PC-3 (cell line): ENCODE data around the gene STX12. TPM values are rescaled to one million over a fixed set of nuclear protein-coding genes. Genes with fewer than 3 reads are reported as not detected.

Source experiments
- ATAC-seq: fragments of 200-7000 bp; cut with Tn5 transposase; 2 replicates; pipeline ENCODE4 v1.9.1; 2020; ENCODE audit warnings: mild to moderate bottlenecking, moderate library complexity
- Bru-seq: library from RNA; stranded (reverse); fragments of 400-500 nt; gene quantifications from one replicate; lab custom pipeline; 2021; lab: Mats Ljungman, UMichigan
- BruChase-seq, 2 experiments: library from RNA; stranded (reverse); fragments of 400-500 nt; gene quantifications; one replicate each; lab custom pipeline; 2021; lab: Mats Ljungman, UMichigan
- BruUV-seq: library from RNA; stranded (reverse); fragments of 400-500 nt; replicated peaks from 2 replicates; lab custom pipeline; 2021; lab: Mats Ljungman, UMichigan
- CTCF ChIA-PET: fragments of 300-600 bp; sonication (Branson Sonifier 250); formaldehyde crosslinking; loops from one replicate; lab custom pipeline; 2022; ENCODE audit warnings: antibody characterized with exemption; lab: Charles Lee
- POLR2A ChIA-PET: fragments of 300-600 bp; sonication (Branson Sonifier 250); formaldehyde crosslinking; loops from one replicate; lab custom pipeline; 2022; ENCODE audit warnings: antibody characterized with exemption; ENCODE audit not compliant: unreplicated experiment; lab: Charles Lee
- DNase-seq: peaks from one replicate; pipeline ENCODE4 v3.0.0-alpha.2; 2015
- H2AFZ ChIP-seq: fragments of 300-600 bp; sonication (generic); 2 replicates; pipeline ENCODE4 v1.6.0; 2016; ENCODE audit warnings: antibody characterized with exemption, low read length
- H3F3A ChIP-seq: fragments of 300-600 bp; sonication (generic); one replicate; pipeline ENCODE4 v1.6.0; 2017; ENCODE audit warnings: antibody characterized with exemption, low read length, control low read depth, mild to moderate bottlenecking; ENCODE audit not compliant: unreplicated experiment
- H3K27ac ChIP-seq: fragments of 300-600 bp; sonication (generic); 2 replicates; pipeline ENCODE4 v1.5.1; 2016; ENCODE audit warnings: mild to moderate bottlenecking, low read length
- H3K27me3 ChIP-seq: fragments of 300-600 bp; sonication (generic); 2 replicates; pipeline ENCODE4 v1.6.1; 2016; ENCODE audit warnings: low read length, mixed read lengths
- H3K36me3 ChIP-seq: fragments of 300-600 bp; sonication (generic); 2 replicates; pipeline ENCODE4 v1.6.1; 2016; ENCODE audit warnings: low read depth, mixed run types, low read length, mixed read lengths
- H3K4me1 ChIP-seq: fragments of 300-600 bp; sonication (generic); 2 replicates; pipeline ENCODE4 v1.5.1; 2016; ENCODE audit warnings: low read length; ENCODE audit not compliant: insufficient read depth
- H3K4me2 ChIP-seq: fragments of 300-600 bp; sonication (generic); 2 replicates; pipeline ENCODE4 v1.6.0; 2016; ENCODE audit warnings: low read length
- H3K4me3 ChIP-seq: fragments of 300-600 bp; sonication (generic); 2 replicates; pipeline ENCODE4 v1.5.1; 2016; ENCODE audit warnings: mild to moderate bottlenecking, low read length, mixed read lengths
- H3K79me2 ChIP-seq: fragments of 300-600 bp; sonication (generic); 2 replicates; pipeline ENCODE4 v1.6.1; 2017; ENCODE audit warnings: low read length, mixed read lengths
- H3K9ac ChIP-seq: fragments of 300-600 bp; sonication (generic); 2 replicates; pipeline ENCODE4 v1.6.0; 2016; ENCODE audit warnings: mild to moderate bottlenecking, low read length
- H3K9me2 ChIP-seq: fragments of 300-600 bp; sonication (generic); replicated peaks from 2 replicates; pipeline ENCODE4 v1.6.1; 2016; ENCODE audit warnings: mixed run types, low read length, mixed read lengths
- H3K9me3 ChIP-seq: fragments of 300-600 bp; sonication (generic); 2 replicates; pipeline ENCODE4 v1.6.1; 2016; ENCODE audit warnings: low read length, mixed read lengths
- H4K20me1 ChIP-seq: fragments of 300-600 bp; sonication (generic); 2 replicates; pipeline ENCODE4 v1.6.1; 2016; ENCODE audit warnings: low read length, mixed read lengths
- EZH2 ChIP-seq: fragments of 300-600 bp; sonication (generic); IDR thresholded peaks from one replicate; pipeline ENCODE4 v1.6.1; 2017; ENCODE audit warnings: antibody characterized with exemption, mild to moderate bottlenecking, low read length; ENCODE audit not compliant: unreplicated experiment
- EZH2phosphoT487 ChIP-seq: fragments of 300-600 bp; sonication (generic); IDR thresholded peaks from 2 replicates; pipeline ENCODE4 v1.6.1; 2018; ENCODE audit warnings: mild to moderate bottlenecking, antibody characterized with exemption, low read length, borderline replicate concordance
- intact Hi-C: fragments of 100-400 bp; cut with micrococcal nuclease; formaldehyde crosslinking; loops from 2 replicates; pipeline ENCODE4 v1.9.0; 2023
- long read RNA-seq: library from polyadenylated mRNA; unstranded; transcript quantifications from one replicate; pipeline ENCODE4 v2.0.0, GENCODE V29; 2021; ENCODE audit not compliant: unreplicated experiment
- total RNA-seq: library from RNA; depleted of rRNA; stranded (reverse); fragments of >200 nt; gene quantifications from 2 replicates; pipeline ENCODE4 v1.2.3, GENCODE V29; 2014; rRNA removed
- TF ChIP-seq, protein P1 (sequence below): fragments of 300-600 bp; sonication (generic); conservative IDR thresholded peaks from 2 replicates; pipeline ENCODE4 v1.5.1; 2017; ENCODE audit warnings: antibody characterized with exemption, low read depth, mild to moderate bottlenecking, low read length

The STX12 gene
- total RNA-seq (18.6 and 28.5 TPM in 2 replicates), Bru-seq, nascent RNA (percentile 67 among the genes with signal in this experiment), BruChase-seq, experiment 1, labeled RNA remaining after a 6-hour chase (percentile 71 among the genes with signal in this experiment), BruChase-seq, experiment 2, labeled RNA remaining after a 2-hour chase (percentile 71 among the genes with signal in this experiment)
- long read RNA-seq, transcript STX12-201 (9 exons, 3,079 nt), result major isoform, 83 of 101 reads
- long read RNA-seq, partial matches to known transcripts, result 3 of 101 reads
- long read RNA-seq, other reads (novel, unspliced or antisense), result 12 of 101 reads

DNA sequence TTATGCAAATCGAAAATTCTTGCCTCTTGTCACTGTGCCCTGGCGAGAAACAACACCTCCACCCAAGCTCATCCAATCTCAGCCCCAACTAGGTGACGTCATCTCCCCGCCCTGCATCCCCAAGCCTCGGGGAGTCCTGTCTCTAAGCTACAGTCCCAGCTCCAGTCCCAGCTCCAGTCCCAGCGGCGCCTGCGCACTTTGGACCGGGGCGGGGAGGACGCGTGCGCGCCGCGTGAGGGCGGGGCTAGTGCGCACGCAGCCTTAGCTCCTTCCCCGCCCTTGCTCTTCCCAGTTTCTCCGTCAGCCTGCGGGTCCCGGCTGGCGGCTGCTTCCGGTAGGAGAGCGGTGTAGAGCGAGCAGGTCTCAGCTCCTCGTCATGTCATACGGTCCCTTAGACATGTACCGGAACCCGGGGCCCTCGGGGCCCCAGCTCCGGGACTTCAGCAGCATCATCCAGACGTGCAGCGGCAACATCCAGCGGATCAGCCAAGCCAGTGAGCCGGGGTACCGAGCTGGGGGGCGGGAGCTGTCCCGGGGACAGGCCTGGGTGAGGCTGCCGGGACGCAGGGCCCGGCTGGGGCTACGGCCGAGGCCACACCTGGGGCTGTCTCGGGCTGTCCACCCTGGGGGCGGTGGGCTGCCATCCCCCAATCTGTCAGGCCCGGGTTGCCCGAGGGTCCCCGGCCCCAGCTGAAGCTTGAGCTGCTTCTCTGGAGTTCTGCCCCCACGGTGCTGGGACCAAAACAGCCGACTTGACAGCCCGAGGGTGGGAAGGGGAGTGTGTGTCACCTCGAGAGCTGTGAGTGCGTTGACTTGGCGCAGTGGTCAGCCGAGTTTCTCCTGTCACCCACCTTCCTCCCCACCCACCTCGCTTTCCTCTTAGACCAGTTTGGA is at the start of gene STX12:
Gene STX12 (plus strand): TSS at position 288 of the 894 bp plus-strand sequence. CDS start 89 bp downstream, at position 377.
- H3K27me3 ChIP-seq, result no peaks in the 10 kb centered on the region
- ChIA-PET CTCF (interaction anchor here (0.5 to 1.1 kb wide), 2 partner anchors 48 to 115 kb away, joined by 8 to 16 read pairs; partner anchors contain the start of gene FAM76A), POLR2A (interaction anchor here (0.6 to 1.1 kb wide), 7 partner anchors 13 to 235 kb away, joined by 3 to 26 read pairs (median 4); partner anchors contain the start of genes FAM76A and PPP1R8)
- peak within 1 kb of the TSS; percentile 79 for H3K4me3 ChIP-seq
- no peaks in the 10 kb centered on the region for H3K9me3 ChIP-seq
- peaks cover 19% of the 10 kb centered on the region for H3K4me1 ChIP-seq
- DNase-seq, result peak; percentile 99
- no peaks in the 10 kb centered on the region for H3K9me2 ChIP-seq
- peak within 1 kb of the TSS; percentile 80 for H3K9ac ChIP-seq
- peak; percentile 95 for ATAC-seq
- intact Hi-C loops, result no loop called here
- no peaks in the 10 kb centered on the region for H3K36me3 ChIP-seq
- BruUV-seq, result TSS peak; percentile 60
- H3F3A ChIP-seq, result peaks cover 4% of the 10 kb centered on the region
- H3K79me2 ChIP-seq, result peaks cover 46% of the 10 kb centered on the region
- no peak within 1 kb of the TSS for H3K27ac ChIP-seq
- H2AFZ ChIP-seq, result peak within 1 kb of the TSS; percentile 91
- TF ChIP-seq EZH2phosphoT487 (no peak), EZH2 (no peak)
- TF ChIP-seq, protein P1, sequence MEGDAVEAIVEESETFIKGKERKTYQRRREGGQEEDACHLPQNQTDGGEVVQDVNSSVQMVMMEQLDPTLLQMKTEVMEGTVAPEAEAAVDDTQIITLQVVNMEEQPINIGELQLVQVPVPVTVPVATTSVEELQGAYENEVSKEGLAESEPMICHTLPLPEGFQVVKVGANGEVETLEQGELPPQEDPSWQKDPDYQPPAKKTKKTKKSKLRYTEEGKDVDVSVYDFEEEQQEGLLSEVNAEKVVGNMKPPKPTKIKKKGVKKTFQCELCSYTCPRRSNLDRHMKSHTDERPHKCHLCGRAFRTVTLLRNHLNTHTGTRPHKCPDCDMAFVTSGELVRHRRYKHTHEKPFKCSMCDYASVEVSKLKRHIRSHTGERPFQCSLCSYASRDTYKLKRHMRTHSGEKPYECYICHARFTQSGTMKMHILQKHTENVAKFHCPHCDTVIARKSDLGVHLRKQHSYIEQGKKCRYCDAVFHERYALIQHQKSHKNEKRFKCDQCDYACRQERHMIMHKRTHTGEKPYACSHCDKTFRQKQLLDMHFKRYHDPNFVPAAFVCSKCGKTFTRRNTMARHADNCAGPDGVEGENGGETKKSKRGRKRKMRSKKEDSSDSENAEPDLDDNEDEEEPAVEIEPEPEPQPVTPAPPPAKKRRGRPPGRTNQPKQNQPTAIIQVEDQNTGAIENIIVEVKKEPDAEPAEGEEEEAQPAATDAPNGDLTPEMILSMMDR, result no peak
- no peaks in the 10 kb centered on the region for H4K20me1 ChIP-seq
- H3K4me2 ChIP-seq, result peak within 1 kb of the TSS; percentile 96

DNA sequence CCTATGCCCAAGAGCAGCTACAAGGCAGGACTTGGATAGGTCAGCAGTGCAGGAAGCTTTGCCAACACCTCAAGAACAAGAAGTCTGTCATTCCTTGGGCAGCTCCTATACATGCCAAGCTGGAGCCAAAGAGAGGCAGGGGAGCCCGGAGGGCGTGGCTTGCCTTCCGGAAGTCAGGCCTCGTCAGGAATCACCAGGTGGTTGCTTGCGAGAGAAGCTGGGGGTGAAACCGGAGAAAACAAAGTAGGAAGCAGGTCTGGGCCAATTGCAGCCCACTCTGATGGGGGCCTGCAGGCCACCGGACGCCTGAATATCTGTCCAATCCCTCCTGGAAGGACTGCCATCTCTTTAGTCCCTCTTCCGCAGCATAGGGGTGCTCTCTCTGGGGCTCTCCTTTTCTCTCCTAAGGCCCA is 48.1 kb upstream of the STX12 start:
- no peaks in the 10 kb centered on the region for H3K9me3 ChIP-seq
- peak overlapping the region; percentile 17; the same call in 1 of the 2 replicates for H3K27ac ChIP-seq
- peak overlapping the region; percentile 65 for H3K4me2 ChIP-seq
- no peaks in the 10 kb centered on the region for H3K27me3 ChIP-seq
- intact Hi-C loops, result no loop called here
- H3K79me2 ChIP-seq, result peaks cover 6% of the 10 kb centered on the region; the same call in 1 of the 2 replicates
- ATAC-seq (no peak), DNase-seq (no peak)
- ChIA-PET POLR2A (interaction anchor here (0.7 to 1.2 kb wide), 6 partner anchors 24 to 106 kb away, joined by 3 to 12 read pairs (median 8); partner anchors contain the start of genes IFI6, PPP1R8 and STX12), CTCF (interaction anchor here (0.5 to 1.3 kb wide), 6 partner anchors 8 to 656 kb away, joined by 3 to 14 read pairs (median 6); partner anchors contain the start of genes IFI6 and STX12)
- H3K9me2 ChIP-seq, result no peaks in the 10 kb centered on the region
- no peaks in the 10 kb centered on the region for H3K36me3 ChIP-seq
- H3K9ac ChIP-seq, result 0 out of 2 replicates have a peak overlapping the region, but pooled peaks have one; percentile 14
- BruUV-seq, result no TSS peak
- TF ChIP-seq EZH2phosphoT487 (no peak), EZH2 (no peak)
- TF ChIP-seq, protein P1, result no peak
- H2AFZ ChIP-seq, result peak overlapping the region; percentile 90
- peak overlapping the region; percentile 20; the same call in 1 of the 2 replicates for H3K4me3 ChIP-seq
- H4K20me1 ChIP-seq, result no peaks in the 10 kb centered on the region
- H3F3A ChIP-seq, result no peaks in the 10 kb centered on the region
- H3K4me1 ChIP-seq, result peaks cover 11% of the 10 kb centered on the region; the same call in 1 of the 2 replicates
